H4 (cell line): Measurements from ENCODE around the gene ZNF862. TPM values are rescaled to one million over a fixed set of nuclear protein-coding genes. Genes with fewer than 3 reads are reported as not detected.
"Not testable (repeated sequence)": the region's sequence is repeated elsewhere in the genome, so short reads cannot be mapped to it uniquely, and the experiment has no call there.

Source experiments
- DNase-seq: peaks from one replicate; pipeline ENCODE4 v3.0.0-alpha.2; 2015; ENCODE audit warnings: low spot score
- total RNA-seq: library from RNA; depleted of rRNA; stranded (reverse); fragments of >200 nt; shearing (Covaris generic); gene quantifications from 2 replicates; pipeline ENCODE4 v1.2.3, GENCODE V29; 2014

Gene ZNF862
- total RNA-seq, 1 experiment from 2014 or later: 2.1 TPM

GRCh38 chr7:149824748-149825566 lies 13.2 kb upstream of the ZNF862 start:
- no peak for DNase-seq

- DNase-seq: no peak
Measured at GRCh38 chr7:149825567-149826343, 12.4 kb upstream of the ZNF862 start.

GRCh38 chr7:149826344-149827088 lies 11.7 kb upstream of the ZNF862 start:
- DNase-seq: no peak

GRCh38 chr7:149827089-149827981 lies 10.8 kb upstream of the ZNF862 start:
- no peak for DNase-seq

GRCh38 chr7:149828357-149829309 lies 9.5 kb upstream of the ZNF862 start:
- no peak for DNase-seq

GRCh38 chr7:149830527-149830926 lies 7.6 kb upstream of the ZNF862 start:
- not testable (repeated sequence) for DNase-seq

GRCh38 chr7:149830997-149831740 lies 7.0 kb upstream of the ZNF862 start:
- DNase-seq: no peak

- no peak for DNase-seq
Measured at GRCh38 chr7:149831741-149832219, 6.4 kb upstream of the ZNF862 start.

GRCh38 chr7:149832332-149833041 lies 5.7 kb upstream of the ZNF862 start:
- DNase-seq: no peak

- no peak for DNase-seq
Measured at GRCh38 chr7:149833495-149834130, 4.6 kb upstream of the ZNF862 start.

- no peak for DNase-seq
Measured at GRCh38 chr7:149834601-149835000, 3.6 kb upstream of the ZNF862 start.

- DNase-seq: no peak
Measured at GRCh38 chr7:149836434-149836833, 1.7 kb upstream of the ZNF862 start.

GRCh38 chr7:149837564-149838223 lies 481 bp upstream of the ZNF862 start:
- no peak for DNase-seq

- no peak for DNase-seq
Measured at GRCh38 chr7:149838992-149839408, 825 bp downstream of the ZNF862 start.

GRCh38 chr7:149839933-149840332 lies 1.8 kb downstream of the ZNF862 start:
- no peak for DNase-seq

GRCh38 chr7:149843566-149843965 lies 5.4 kb downstream of the ZNF862 start:
- no peak for DNase-seq

GRCh38 chr7:149844445-149844844 lies 6.3 kb downstream of the ZNF862 start:
- no peak for DNase-seq
